A549 (cell line): ENCODE measurements around the gene GLDC. TPM values are rescaled to one million over a fixed set of nuclear protein-coding genes. Genes with fewer than 3 reads are reported as not detected.

Experiments used
- ATAC-seq, 2 experiments: fragments of 200-7000 bp in 1 of 2; fragments of >200 bp in 1 of 2; cut with Nextera tagmentation in 1 of 2; cut with Tn5 transposase in 1 of 2; 3 replicates each; pipeline versions ENCODE4 v1.8.0 to v1.9.1; 2018 to 2020; ENCODE audit warnings: mild to moderate bottlenecking in 1 of 2, moderate library complexity in 1 of 2
- CTCF ChIA-PET: fragments of 300-600 bp; sonication (Branson Sonifier 250); formaldehyde crosslinking; extraction: SDS; loops from one replicate; lab custom pipeline; 2021; ENCODE audit warnings: antibody characterized with exemption, inconsistent platforms; lab: Yijun Ruan, JAX
- POLR2A ChIA-PET: fragments of 350-600 bp; formaldehyde crosslinking; extraction: SDS; loops from one replicate; lab custom pipeline; 2021; ENCODE audit warnings: antibody characterized with exemption, inconsistent platforms; lab: Yijun Ruan, JAX
- DNase-seq, 2 experiments: peaks; one replicate each; pipeline versions ENCODE4 v3.0.0 to v3.0.0-alpha.2; 2011 to 2016; ENCODE audit warnings: low read depth in 1 of 2, low spot score in 1 of 2
- FAIRE-seq: peaks from 2 replicates; lab custom pipeline; 2011; peaks lifted over from hg19 to GRCh38; lab: Jason Lieb, UNC
- H3K27ac ChIP-seq, 2 experiments: fragments of >200 bp; sonication (Bioruptor Twin); formaldehyde crosslinking; 3 replicates each; pipeline ENCODE4 v1.5.1; 2016 to 2017
- H3K4me1 ChIP-seq: fragments of >200 bp; sonication (Bioruptor Twin); formaldehyde crosslinking; 3 replicates; pipeline ENCODE4 v1.6.1; 2016
- H3K4me2 ChIP-seq: fragments of >200 bp; sonication (Bioruptor Twin); formaldehyde crosslinking; 3 replicates; pipeline ENCODE4 v1.6.1; 2016
- H3K4me3 ChIP-seq: fragments of >200 bp; sonication (Bioruptor Twin); formaldehyde crosslinking; 3 replicates; pipeline ENCODE4 v1.5.1; 2016
- H3K9me3 ChIP-seq: fragments of >200 bp; sonication (Bioruptor Twin); formaldehyde crosslinking; 3 replicates; pipeline ENCODE4 v1.6.1; 2016
- CBX2 ChIP-seq: fragments of 200-600 bp; sonication (generic); IDR thresholded peaks from 2 replicates; pipeline ENCODE4 v1.6.1; 2016; ENCODE audit warnings: low read depth, mild to moderate bottlenecking, borderline replicate concordance
- CEBPB ChIP-seq, 2 experiments: fragments of >200 bp in 1 of 2; sonication (Bioruptor Twin) in 1 of 2; formaldehyde crosslinking in 1 of 2; IDR thresholded peaks; 2 replicates each; pipeline ENCODE4 v1.6.1; 2012 to 2016
- CHD2 ChIP-seq: fragments of 150-350 bp; IDR thresholded peaks from 2 replicates; pipeline ENCODE4 v1.6.1; 2014; ENCODE audit warnings: low read length; ENCODE audit not compliant: partially characterized antibody
- CTCF ChIP-seq: fragments of >200 bp; sonication (Bioruptor Twin); formaldehyde crosslinking; IDR thresholded peaks from 3 replicates; pipeline ENCODE4 v1.5.1; 2016
- EHF ChIP-seq: fragments of 250-450 bp; sonication (Bioruptor Pico); IDR thresholded peaks from 2 replicates; pipeline ENCODE4 v1.5.0; 2020; ENCODE audit warnings: mild to moderate bottlenecking
- FOSL2 ChIP-seq, 2 experiments: fragments of 450-650 bp in 1 of 2; fragments of >200 bp in 1 of 2; sonication (Bioruptor Twin) in 1 of 2; formaldehyde crosslinking; IDR thresholded peaks; 2 replicates each; pipeline versions ENCODE4 v1.5.0 to v1.6.1; 2016 to 2020; ENCODE audit warnings: mild to moderate bottlenecking in 1 of 2, moderate library complexity in 1 of 2
- FOXS1 ChIP-seq: fragments of 250-450 bp; sonication (Bioruptor Pico); IDR thresholded peaks from 2 replicates; pipeline ENCODE4 v1.5.0; 2020; ENCODE audit warnings: mild to moderate bottlenecking, moderate library complexity
- HES2 ChIP-seq: fragments of >200 bp; sonication (Bioruptor Twin); formaldehyde crosslinking; IDR thresholded peaks from 2 replicates; pipeline ENCODE4 v1.6.1; 2016
- HMGXB4 ChIP-seq: fragments of 250-450 bp; sonication (Bioruptor Pico); IDR thresholded peaks from 2 replicates; pipeline ENCODE4 v1.5.0; 2021; ENCODE audit warnings: mild to moderate bottlenecking, moderate library complexity, borderline replicate concordance
- HOXA7 ChIP-seq: fragments of 250-450 bp; sonication (Bioruptor Pico); IDR thresholded peaks from 2 replicates; pipeline ENCODE4 v1.5.0; 2020; ENCODE audit warnings: mild to moderate bottlenecking, moderate library complexity
- HOXB5 ChIP-seq: fragments of 250-450 bp; sonication (Bioruptor Pico); IDR thresholded peaks from 2 replicates; pipeline ENCODE4 v1.5.0; 2020; ENCODE audit warnings: mild to moderate bottlenecking, moderate library complexity
- JUNB ChIP-seq: fragments of >200 bp; sonication (Bioruptor Twin); formaldehyde crosslinking; IDR thresholded peaks from 2 replicates; pipeline ENCODE4 v1.6.1; 2016
- MAFK ChIP-seq: fragments of 450-650 bp; IDR thresholded peaks from 2 replicates; pipeline ENCODE4 v1.6.1; 2014; ENCODE audit not compliant: partially characterized antibody
- PHF8 ChIP-seq: fragments of 200-600 bp; sonication (generic); IDR thresholded peaks from 2 replicates; pipeline ENCODE4 v1.6.1; 2016; ENCODE audit warnings: low read depth, mild to moderate bottlenecking, antibody characterized with exemption, moderate library complexity, borderline replicate concordance
- POLR2A ChIP-seq: IDR thresholded peaks from 2 replicates; pipeline ENCODE4 v1.6.1; 2012; ENCODE audit warnings: mild to moderate bottlenecking, low read length
- RAD21 ChIP-seq, 2 experiments: fragments of >200 bp in 1 of 2; sonication (Bioruptor Twin) in 1 of 2; formaldehyde crosslinking in 1 of 2; IDR thresholded peaks in 1 of 2; conservative IDR thresholded peaks in 1 of 2; 2 replicates in 1 of 2; 3 replicates in 1 of 2; pipeline ENCODE4 v1.6.1; 2012 to 2018; ENCODE audit warnings: inconsistent platforms in 1 of 2
- RCOR1 ChIP-seq: fragments of 150-350 bp; IDR thresholded peaks from 2 replicates; pipeline ENCODE4 v1.6.1; 2014; ENCODE audit warnings: antibody characterized with exemption, low read length, low read depth
- REST ChIP-seq: fragments of 200-600 bp; sonication (generic); IDR thresholded peaks from 2 replicates; pipeline ENCODE4 v1.6.1; 2016; ENCODE audit warnings: antibody characterized with exemption, mild to moderate bottlenecking, moderate library complexity
- RNF2 ChIP-seq: fragments of 200-600 bp; sonication (generic); IDR thresholded peaks from 2 replicates; pipeline ENCODE4 v1.6.1; 2016; ENCODE audit warnings: low read depth, mild to moderate bottlenecking, antibody characterized with exemption, moderate library complexity, borderline replicate concordance
- SMC3 ChIP-seq: fragments of >200 bp; sonication (Bioruptor Twin); formaldehyde crosslinking; IDR thresholded peaks from 3 replicates; pipeline ENCODE4 v1.6.1; 2018; ENCODE audit warnings: inconsistent platforms
- TP53 ChIP-seq: fragments of 250-450 bp; sonication (Bioruptor Pico); IDR thresholded peaks from 2 replicates; pipeline ENCODE4 v1.5.0; 2021; ENCODE audit warnings: mild to moderate bottlenecking, moderate library complexity
- ZNF302 ChIP-seq: fragments of 250-450 bp; sonication (Bioruptor Pico); IDR thresholded peaks from 2 replicates; pipeline ENCODE4 v1.9.0; 2021; ENCODE audit warnings: inconsistent platforms, mild to moderate bottlenecking, moderate library complexity
- WGBS: methylation state at CpG from one replicate; pipeline ENCODE4 v1.1.6; 2017; ENCODE audit errors: missing lambda C conversion rate; 5-methylcytosine and 5-hydroxymethylcytosine counted together
- polyA plus RNA-seq, 4 experiments: library from polyadenylated mRNA; depleted of rRNA in 3 of 4; stranded (reverse); fragments of >200 nt; fragmentation: RNase III in 1 of 4; extraction: RNeasy Plus Mini Kit Qiagen cat#74134 plus additional on column Dnase treatment in 1 of 4; gene quantifications; 2 replicates in 3 of 4; 3 replicates in 1 of 4; pipeline ENCODE4 v1.2.3, GENCODE V29; 2011 to 2017
- TF ChIP-seq, protein P1 (sequence below): fragments of 450-650 bp; IDR thresholded peaks from 2 replicates; pipeline ENCODE4 v1.6.1; 2014; ENCODE audit warnings: antibody characterized with exemption

Gene GLDC
- polyA plus RNA-seq, 2 of the 4 experiments (the other 2 are of a cell fraction), result 16.7 to 18.8 TPM

DNA sequence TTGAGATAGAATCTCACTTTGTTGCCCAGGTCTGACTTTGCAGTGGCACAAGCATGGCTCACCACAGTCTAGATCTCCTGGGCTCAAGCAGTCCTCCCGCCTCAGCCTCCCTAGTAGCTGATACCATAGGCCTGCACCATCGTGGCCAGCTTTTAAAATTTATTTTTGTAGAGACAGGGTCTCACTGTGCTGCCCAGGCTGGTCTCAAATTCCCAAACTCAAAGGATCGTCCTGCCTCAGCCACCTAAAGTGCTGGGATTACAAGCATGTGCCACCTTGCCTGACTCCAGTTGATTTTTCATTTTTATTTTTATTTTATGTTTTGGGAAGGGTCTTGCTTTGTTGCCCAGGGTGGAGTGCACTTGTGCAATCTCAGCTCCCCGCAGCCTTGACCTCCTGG lies 41.7 kb upstream of the GLDC start:
- Histone ChIP-seq H3K4me1 (peaks cover 9% of the 10 kb centered on the region), H3K4me2 (no peak overlapping the region), H3K4me3 (no peak overlapping the region), H3K9me3 (no peaks in the 10 kb centered on the region), H3K27ac (no peak overlapping the region)
- 91% methylated on average over 4 of the region's 4 CpGs for WGBS
- FAIRE-seq, result no peak
- no peak for ATAC-seq
- ChIA-PET POLR2A (no interaction called here), CTCF (interaction anchor here (0.5 to 5.8 kb wide), 12 partner anchors 10 to 775 kb away, joined by 3 to 39 read pairs (median 5); partner anchors contain the start of gene GLDC)
- no peak for DNase-seq
- TF ChIP-seq CEBPB (IDR thresholded peaks at IDR 0.05) (no peak), HMGXB4 (CRISPR knock-in tag) (no peak), POLR2A (no peak)

DNA sequence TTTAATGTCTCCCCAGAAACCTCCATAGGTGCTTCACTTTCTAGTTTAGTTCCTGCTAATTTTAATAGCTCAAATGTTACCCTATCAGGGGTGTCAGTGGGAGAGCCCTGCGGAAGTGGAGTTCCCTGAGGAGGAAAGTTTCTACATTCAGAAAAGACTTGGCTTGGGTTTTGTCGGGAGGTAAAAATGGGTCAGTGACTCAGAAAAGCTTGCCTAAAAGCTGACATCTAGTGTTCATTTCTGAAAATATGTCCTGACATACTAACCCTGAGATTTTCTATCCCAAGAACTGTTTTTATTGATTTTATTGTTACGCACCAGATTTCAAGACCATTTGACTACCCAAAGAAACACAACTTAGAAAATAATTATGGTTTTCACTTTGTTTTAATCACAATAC lies 40.9 kb upstream of the GLDC start:
- Histone ChIP-seq H3K4me3 (no peak overlapping the region), H3K27ac (peak overlapping the region in 1 of 2 experiments; percentile 47; a peak in 1 of 6 replicates), H3K9me3 (no peaks in the 10 kb centered on the region), H3K4me1 (peaks cover 9% of the 10 kb centered on the region), H3K4me2 (no peak overlapping the region)
- POLR2A ChIA-PET, result interaction anchor here (1.0 kb wide), 1 partner anchor 18 kb away, joined by 3 read pairs; no protein-coding TSS in a partner anchor
- 52% methylated on average over 3 of the region's 3 CpGs for WGBS
- FAIRE-seq (no peak), DNase-seq (peak in 1 of 2 experiments; percentile 53), ATAC-seq (no peak)
- CTCF ChIA-PET, result interaction anchor here (0.9 to 5.8 kb wide), 15 partner anchors 10 to 332 kb away, joined by 3 to 39 read pairs (median 4); partner anchors contain the start of genes GLDC and UHRF2
- no peak for TF ChIP-seq FOSL2 (IDR thresholded peaks at IDR 0.05)
- no peak for TF ChIP-seq FOSL2 (CRISPR knock-in tag; IDR thresholded peaks at IDR 0.05)
- TF ChIP-seq TP53 (CRISPR knock-in tag), result no peak
- TF ChIP-seq SMC3, result peak; percentile 47; the same call in 2 of the 3 replicates
- TF ChIP-seq PHF8, result no peak
- TF ChIP-seq HES2, result no peak
- peak; percentile 57 for TF ChIP-seq CTCF
- peak; percentile 53 to 55; a peak in 4 of 5 replicates for TF ChIP-seq RAD21 (conservative IDR thresholded peaks at IDR 0.05 in 1 of 2, IDR thresholded peaks at IDR 0.05 in 1 of 2)

GRCh38 chr9:6681957-6682501 lies 36.5 kb upstream of the GLDC start:
- Histone ChIP-seq H3K4me3 (peak overlapping the region; percentile 71), H3K4me1 (peaks cover 9% of the 10 kb centered on the region), H3K27ac (peak overlapping the region; percentile 94 to 99), H3K9me3 (no peaks in the 10 kb centered on the region), H3K4me2 (peak overlapping the region; percentile 73)
- CTCF ChIA-PET, result interaction anchor here (1.1 to 1.2 kb wide), 3 partner anchors 9 to 324 kb away, joined by 3 to 5 read pairs (median 3); no protein-coding TSS in a partner anchor
- ATAC-seq (peak in 1 of 2 experiments; percentile 32; a peak in 3 of 6 replicates), DNase-seq (no peak), FAIRE-seq (no peak)
- POLR2A ChIA-PET, result interaction anchor here (0.5 to 2.7 kb wide), 20 partner anchors 9 to 1960 kb away, joined by 3 to 35 read pairs (median 5); partner anchors contain the start of genes GLDC, KDM4C and UHRF2
- 4% methylated on average over 15 of the region's 15 CpGs for WGBS
- TF ChIP-seq EHF (CRISPR knock-in tag) (no peak), HOXB5 (no peak), JUNB (no peak), REST (no peak), SMC3 (no peak), MAFK (no peak), HES2 (no peak), CBX2 (no peak), FOXS1 (CRISPR knock-in tag) (no peak), CHD2 (no peak), HOXA7 (CRISPR knock-in tag) (no peak), ZNF302 (no peak), RNF2 (no peak), RCOR1 (no peak)
- TF ChIP-seq, protein P1, sequence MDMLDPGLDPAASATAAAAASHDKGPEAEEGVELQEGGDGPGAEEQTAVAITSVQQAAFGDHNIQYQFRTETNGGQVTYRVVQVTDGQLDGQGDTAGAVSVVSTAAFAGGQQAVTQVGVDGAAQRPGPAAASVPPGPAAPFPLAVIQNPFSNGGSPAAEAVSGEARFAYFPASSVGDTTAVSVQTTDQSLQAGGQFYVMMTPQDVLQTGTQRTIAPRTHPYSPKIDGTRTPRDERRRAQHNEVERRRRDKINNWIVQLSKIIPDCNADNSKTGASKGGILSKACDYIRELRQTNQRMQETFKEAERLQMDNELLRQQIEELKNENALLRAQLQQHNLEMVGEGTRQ, result no peak
